K562 (cell line): Measurements from ENCODE around the gene SLC25A33. TPM values are rescaled to one million over a fixed set of nuclear protein-coding genes. Genes with fewer than 3 reads are reported as not detected.

Experiments
- ADNP ChIP-seq: fragments of 200-800 bp; sonication (Bioruptor generic); IDR thresholded peaks from 2 replicates; pipeline ENCODE4 v1.6.1; 2016; ENCODE audit warnings: missing genetic modification characterization, missing compliant biosample characterization
- ARID3A ChIP-seq: IDR thresholded peaks from 2 replicates; pipeline ENCODE4 v1.6.1; 2012; ENCODE audit warnings: low read depth, low read length, improper control_type of control experiment, borderline replicate concordance
- CREM ChIP-seq: IDR thresholded peaks from 2 replicates; pipeline ENCODE4 v1.6.1; 2014; ENCODE audit warnings: antibody characterized with exemption, low read depth
- CXXC5 ChIP-seq: fragments of 250-450 bp; sonication (Bioruptor Pico); IDR thresholded peaks from 2 replicates; pipeline ENCODE4 v1.8.0; 2022; ENCODE audit warnings: inconsistent platforms, mild to moderate bottlenecking, moderate library complexity
- ELF4 ChIP-seq: fragments of 450-650 bp; formaldehyde crosslinking; IDR thresholded peaks from 2 replicates; pipeline ENCODE4 v1.4.0; 2022; ENCODE audit warnings: missing genetic modification characterization
- HMGN3 ChIP-seq: IDR thresholded peaks from 2 replicates; pipeline ENCODE4 v1.6.1; 2011; ENCODE audit warnings: borderline replicate concordance, low read depth, mild to moderate bottlenecking, mixed read lengths, low read length; ENCODE audit not compliant: insufficient read length; ENCODE audit errors: extremely low read depth
- HNRNPLL ChIP-seq: fragments of 200-400 bp; formaldehyde crosslinking; IDR thresholded peaks from 2 replicates; pipeline ENCODE4 v1.6.1; 2017; ENCODE audit warnings: low read length, low read depth, mild to moderate bottlenecking; ENCODE audit not compliant: poor library complexity, severe bottlenecking
- HNRNPUL1 ChIP-seq: fragments of 200-400 bp; formaldehyde crosslinking; IDR thresholded peaks from 2 replicates; pipeline ENCODE4 v1.6.1; 2017; ENCODE audit warnings: low read length
- KDM5B ChIP-seq: fragments of 200-600 bp; sonication (generic); IDR thresholded peaks from 2 replicates; pipeline ENCODE4 v1.6.1; 2012; ENCODE audit warnings: low read depth, mild to moderate bottlenecking, moderate library complexity, low read length, control low read depth, inconsistent platforms; ENCODE audit not compliant: insufficient replicate concordance
- MAZ ChIP-seq, 2 experiments: fragments of 450-650 bp in 1 of 2; sonication (generic) in 1 of 2; formaldehyde crosslinking; IDR thresholded peaks in 1 of 2; conservative IDR thresholded peaks in 1 of 2; 2 replicates each; pipeline versions ENCODE4 v1.4.0 to v1.5.0; 2020; ENCODE audit warnings: mild to moderate bottlenecking in 1 of 2, missing genetic modification reagents in 1 of 2
- MCM2 ChIP-seq: fragments of 450-650 bp; IDR thresholded peaks from 2 replicates; pipeline ENCODE4 v1.6.1; 2017; ENCODE audit warnings: low read depth, mild to moderate bottlenecking
- MXD1 ChIP-seq: fragments of 250-450 bp; sonication (Bioruptor Pico); IDR thresholded peaks from 2 replicates; pipeline ENCODE4 v1.8.0; 2021; ENCODE audit warnings: borderline replicate concordance, mild to moderate bottlenecking, moderate library complexity; ENCODE audit not compliant: poor library complexity, severe bottlenecking
- NCOR1 ChIP-seq: fragments of 450-650 bp; IDR thresholded peaks from 2 replicates; pipeline ENCODE4 v1.6.1; 2016; ENCODE audit warnings: mild to moderate bottlenecking, moderate library complexity
- NUFIP1 ChIP-seq: fragments of 450-650 bp; IDR thresholded peaks from 2 replicates; pipeline ENCODE4 v1.6.1; 2018; ENCODE audit not compliant: partially characterized antibody
- PHF20 ChIP-seq: fragments of 450-650 bp; IDR thresholded peaks from 2 replicates; pipeline ENCODE4 v1.6.1; 2018; ENCODE audit not compliant: partially characterized antibody
- SMARCC2 ChIP-seq: fragments of 450-650 bp; IDR thresholded peaks from 2 replicates; pipeline ENCODE4 v1.6.1; 2017; ENCODE audit warnings: antibody characterized with exemption, moderate library complexity, mild to moderate bottlenecking, low read depth
- STAT5B ChIP-seq: fragments of 250-450 bp; sonication (Bioruptor Pico); IDR thresholded peaks from 2 replicates; pipeline ENCODE4 v1.8.0; 2021; ENCODE audit warnings: mild to moderate bottlenecking, inconsistent platforms
- ZNF586 ChIP-seq: fragments of 450-650 bp; formaldehyde crosslinking; conservative IDR thresholded peaks from 2 replicates; pipeline ENCODE4 v1.4.0; 2020; ENCODE audit warnings: mild to moderate bottlenecking, moderate library complexity
- ZNF644 ChIP-seq: fragments of 200-800 bp; sonication (Bioruptor generic); IDR thresholded peaks from 2 replicates; pipeline ENCODE4 v1.6.1; 2016; ENCODE audit warnings: low read depth, missing genetic modification characterization, missing compliant biosample characterization
- ZNF764 ChIP-seq: fragments of 250-450 bp; sonication (Bioruptor Pico); IDR thresholded peaks from 2 replicates; pipeline ENCODE4 v1.4.0; 2020; ENCODE audit warnings: low read depth, mild to moderate bottlenecking, moderate library complexity
- polyA plus RNA-seq, 8 experiments: library from polyadenylated mRNA; depleted of rRNA in 4 of 8; stranded (reverse) in 5 of 8; unstranded in 3 of 8; fragments of >200 nt; fragmentation: Nextera tagmentation in 2 of 8; fragmentation: Illumina TruSeq in 1 of 8; extraction: Ambion mirVana in 2 of 8; extraction: Trizol in 1 of 8; gene quantifications; 2 replicates each; pipeline versions ENCODE4 v1.2.1 to v1.2.3, GENCODE V29; 2011 to 2014; ENCODE audit warnings: inconsistent platforms in 1 of 8, missing spikeins in 1 of 8
- total RNA-seq, 7 experiments: library from RNA; depleted of rRNA in 6 of 7; stranded (reverse); fragments of >200 nt in 6 of 7; fragmentation: Illumina TruSeq in 2 of 7; extraction: Trizol in 2 of 7; gene quantifications; 2 replicates each; pipeline versions ENCODE4 v1.2.1 to v1.2.3, GENCODE V29; 2011 to 2021; ENCODE audit warnings: low replicate concordance in 1 of 7
- TF ChIP-seq, protein P1 (sequence below): fragments of 450-650 bp; formaldehyde crosslinking; IDR thresholded peaks from 2 replicates; pipeline ENCODE4 v1.4.0; 2020; ENCODE audit warnings: mild to moderate bottlenecking, moderate library complexity
- TF ChIP-seq, protein P2 (sequence below): fragments of 250-450 bp; sonication (Bioruptor Pico); IDR thresholded peaks from 2 replicates; pipeline ENCODE4 v1.5.0; 2020; ENCODE audit warnings: mild to moderate bottlenecking

The SLC25A33 gene
- total and polyA plus RNA-seq, 9 of the 15 experiments (the other 6 are each of a cell fraction or from before 2014, with no cell fraction given): 3.2 to 23.5 (median 17.5) TPM

GRCh38 chr1:9588551-9589143 is 49.4 kb downstream of the SLC25A33 start, which contains the start of gene TMEM201 (continued):
- TF ChIP-seq, protein P1, sequence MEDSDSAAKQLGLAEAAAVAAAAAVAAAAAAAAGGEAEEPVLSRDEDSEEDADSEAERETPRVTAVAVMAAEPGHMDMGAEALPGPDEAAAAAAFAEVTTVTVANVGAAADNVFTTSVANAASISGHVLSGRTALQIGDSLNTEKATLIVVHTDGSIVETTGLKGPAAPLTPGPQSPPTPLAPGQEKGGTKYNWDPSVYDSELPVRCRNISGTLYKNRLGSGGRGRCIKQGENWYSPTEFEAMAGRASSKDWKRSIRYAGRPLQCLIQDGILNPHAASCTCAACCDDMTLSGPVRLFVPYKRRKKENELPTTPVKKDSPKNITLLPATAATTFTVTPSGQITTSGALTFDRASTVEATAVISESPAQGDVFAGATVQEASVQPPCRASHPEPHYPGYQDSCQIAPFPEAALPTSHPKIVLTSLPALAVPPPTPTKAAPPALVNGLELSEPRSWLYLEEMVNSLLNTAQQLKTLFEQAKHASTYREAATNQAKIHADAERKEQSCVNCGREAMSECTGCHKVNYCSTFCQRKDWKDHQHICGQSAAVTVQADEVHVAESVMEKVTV (CRISPR knock-in tag): no peak
- TF ChIP-seq CXXC5 (CRISPR knock-in tag) (peak; percentile 91), MCM2 (no peak), ZNF764 (CRISPR knock-in tag) (no peak), ADNP (tag) (no peak), PHF20 (no peak), STAT5B (CRISPR knock-in tag) (no peak), HNRNPLL (no peak), ARID3A (no peak), HNRNPUL1 (no peak), SMARCC2 (no peak), MXD1 (CRISPR knock-in tag) (no peak), NUFIP1 (no peak), ZNF644 (tag) (0 out of 2 replicates have a peak, but pooled peaks have one; percentile 56), KDM5B (peak; percentile 56), ELF4 (no peak), MAZ (CRISPR knock-in tag; conservative IDR thresholded peaks at IDR 0.05 in 1 of 2, IDR thresholded peaks at IDR 0.05 in 1 of 2) (peak; percentile 94 to 96), HMGN3 (peak; percentile 52), CREM (peak; percentile 63), NCOR1 (no peak), ZNF586 (CRISPR knock-in tag) (no peak)
- TF ChIP-seq, protein P2, sequence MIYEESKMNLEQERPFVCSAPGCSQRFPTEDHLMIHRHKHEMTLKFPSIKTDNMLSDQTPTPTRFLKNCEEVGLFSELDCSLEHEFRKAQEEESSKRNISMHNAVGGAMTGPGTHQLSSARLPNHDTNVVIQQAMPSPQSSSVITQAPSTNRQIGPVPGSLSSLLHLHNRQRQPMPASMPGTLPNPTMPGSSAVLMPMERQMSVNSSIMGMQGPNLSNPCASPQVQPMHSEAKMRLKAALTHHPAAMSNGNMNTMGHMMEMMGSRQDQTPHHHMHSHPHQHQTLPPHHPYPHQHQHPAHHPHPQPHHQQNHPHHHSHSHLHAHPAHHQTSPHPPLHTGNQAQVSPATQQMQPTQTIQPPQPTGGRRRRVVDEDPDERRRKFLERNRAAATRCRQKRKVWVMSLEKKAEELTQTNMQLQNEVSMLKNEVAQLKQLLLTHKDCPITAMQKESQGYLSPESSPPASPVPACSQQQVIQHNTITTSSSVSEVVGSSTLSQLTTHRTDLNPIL (CRISPR knock-in tag): no peak
